NCI-H1694 treated with DMSO at 0.1 percent for 48 hours (cell line): Measurements from ENCODE around the gene ZMYM2.

ENCODE experiments used
- DNase-seq: peaks from one replicate; lab custom pipeline; 2025; lab: John Stamatoyannopoulos, UW

The ZMYM2 gene

DNA sequence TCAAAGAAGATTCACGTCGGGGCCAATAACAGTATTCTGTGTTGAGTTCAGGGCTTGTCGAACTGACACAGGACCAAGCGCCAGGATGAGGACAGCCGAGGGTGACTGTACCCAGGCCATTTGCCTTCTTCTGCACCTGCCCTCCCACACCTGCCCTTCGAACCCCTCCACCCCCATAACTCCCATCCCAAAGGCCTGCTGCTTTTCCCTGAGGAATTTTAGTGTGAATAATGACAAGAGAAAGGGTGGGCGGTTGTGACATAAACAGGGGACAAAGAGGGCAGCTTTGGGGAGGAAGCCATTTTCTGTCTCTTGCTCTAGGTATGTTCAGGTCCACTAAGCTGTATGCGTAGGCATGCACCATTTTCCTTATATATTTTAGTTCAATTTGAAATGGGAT, 176.2 kb downstream of the ZMYM2 start:
- no peak for DNase-seq

- no peak for DNase-seq
Observed at GRCh38 chr13:20136781-20137703, 178.5 kb downstream of the ZMYM2 start.

GRCh38 chr13:20137875-20138274, 179.3 kb downstream of the ZMYM2 start:
- DNase-seq, result no peak

DNA sequence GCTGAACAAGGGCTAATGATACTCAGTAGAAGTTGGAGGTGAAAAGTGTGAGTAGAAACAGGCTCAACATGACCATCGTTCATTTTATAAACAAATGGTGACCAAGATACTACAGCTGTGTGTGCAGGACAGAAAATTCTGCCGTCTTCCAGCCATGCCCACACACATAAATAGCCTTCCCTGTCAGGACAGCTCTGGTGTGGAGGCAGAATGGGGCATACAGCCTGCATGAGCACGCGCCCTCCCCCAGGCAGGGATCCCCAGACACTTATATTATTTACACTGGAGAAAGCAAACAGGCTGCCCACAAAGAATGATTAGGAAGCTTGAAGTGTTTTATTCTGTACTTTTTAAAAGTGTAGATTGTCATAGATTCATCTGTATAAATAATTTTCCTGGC, 182.0 kb downstream of the ZMYM2 start:
- DNase-seq, result no peak
